Left lung (tissue), 10 donors: ENCODE results near the gene IGFBP5. TPM values are rescaled to one million over a fixed set of nuclear protein-coding genes. Genes with fewer than 3 reads are reported as not detected.

Source experiments
- ATAC-seq: fragments of 200-7000 bp; cut with Tn5 transposase; one replicate; pipeline ENCODE4 v1.9.1; 2020; ENCODE audit warnings: moderate library complexity
- DNase-seq, 4 donors: peaks; one replicate each; pipeline ENCODE4 v3.0.0-alpha.2; 2013 to 2020
- H3K27ac ChIP-seq, 2 donors: fragments of 200-600 bp; sonication (generic) in 1 of 2; one replicate each; pipeline versions ENCODE4 v1.5.0 to v1.8.0; 2020 to 2021
- H3K27me3 ChIP-seq, 2 donors: fragments of 200-600 bp; sonication (generic) in 1 of 2; one replicate each; pipeline versions ENCODE4 v1.5.0 to v1.8.0; 2020 to 2021
- H3K36me3 ChIP-seq, 2 donors: fragments of 200-600 bp; sonication (generic) in 1 of 2; one replicate each; pipeline versions ENCODE4 v1.5.0 to v1.8.0; 2020 to 2021
- H3K4me1 ChIP-seq, 2 donors: fragments of 200-600 bp; one replicate each; pipeline ENCODE4 v1.8.0; 2021
- H3K4me3 ChIP-seq, 2 donors: fragments of 200-600 bp; sonication (generic) in 1 of 2; one replicate each; pipeline versions ENCODE4 v1.5.0 to v1.8.0; 2020 to 2021; ENCODE audit warnings: mild to moderate bottlenecking in 1 of 2
- H3K9me3 ChIP-seq, 2 donors: fragments of 200-600 bp; sonication (generic) in 1 of 2; one replicate each; pipeline versions ENCODE4 v1.5.0 to v1.8.0; 2020 to 2021
- CTCF ChIP-seq, 2 donors: fragments of 200-600 bp; sonication (generic) in 1 of 2; IDR thresholded peaks; one replicate each; pipeline versions ENCODE4 v1.5.0 to v1.8.0; 2021; ENCODE audit warnings: antibody characterized with exemption in 2 of 2
- intact Hi-C, 2 donors: fragments of 100-400 bp; cut with DNase I; formaldehyde crosslinking; loops; one replicate each; pipeline versions ENCODE4 v1.11.2 to v1.14.2; 2022
- polyA plus RNA-seq, 6 donors: library from polyadenylated mRNA; unstranded; fragments of 120-200 nt; gene quantifications; one replicate each; pipeline ENCODE4 v1.2.1, GENCODE V29; 2013; ENCODE audit not compliant: insufficient read length in 6 of 6
- total RNA-seq, 2 donors: library from RNA; stranded (reverse); fragmentation: NEBNext Ultra II Directional; extraction: Animal tissue kit (Norgen Biotek cat#: 25700); gene quantifications; one replicate each; pipeline ENCODE4 v1.2.1, GENCODE V29; 2021
- donor health status: DM: no; HTN: yes; CAD: no.
- donor health status: DM: no; HTN: no; CAD: no.

Gene IGFBP5
- total and polyA plus RNA-seq, 8 donors: 89.4 to 149 (median 121) TPM

- H3K27ac ChIP-seq: no peak overlapping the region
- TF ChIP-seq CTCF (IDR thresholded peaks at IDR 0.05): no peak
- H3K4me3 ChIP-seq: no peak overlapping the region
- intact Hi-C loops: no loop called here
- no peaks in the 10 kb centered on the region for H3K36me3 ChIP-seq
- H3K4me1 ChIP-seq: no peaks in the 10 kb centered on the region
- H3K9me3 ChIP-seq: no peaks in the 10 kb centered on the region
- no peaks in the 10 kb centered on the region for H3K27me3 ChIP-seq
- no peak for ATAC-seq
- DNase-seq: no peak
Measured at GRCh38 chr2:216654528-216655052, 40.8 kb downstream of the IGFBP5 start.

GRCh38 chr2:216653931-216654365 lies 41.4 kb downstream of the IGFBP5 start:
- no peak overlapping the region for H3K27ac ChIP-seq
- intact Hi-C loops: no loop called here

GRCh38 chr2:216653093-216653799 lies 42.1 kb downstream of the IGFBP5 start:
- H3K27me3 ChIP-seq: no peaks in the 10 kb centered on the region
- ATAC-seq (no peak), DNase-seq (no peak)
- no peak for TF ChIP-seq CTCF (IDR thresholded peaks at IDR 0.05)
- H3K27ac ChIP-seq: no peak overlapping the region
- no peak overlapping the region for H3K4me3 ChIP-seq
- intact Hi-C loops: no loop called here
- H3K4me1 ChIP-seq: no peaks in the 10 kb centered on the region
- H3K9me3 ChIP-seq: no peaks in the 10 kb centered on the region
- H3K36me3 ChIP-seq: no peaks in the 10 kb centered on the region

More at GRCh38 chr2:216653931-216654365, 41.4 kb downstream of the IGFBP5 start:
- TF ChIP-seq CTCF (IDR thresholded peaks at IDR 0.05): no peak
- H3K27me3 ChIP-seq: no peaks in the 10 kb centered on the region
- H3K4me3 ChIP-seq: no peak overlapping the region
- DNase-seq (no peak), ATAC-seq (no peak)
- H3K9me3 ChIP-seq: no peaks in the 10 kb centered on the region
- H3K4me1 ChIP-seq: no peaks in the 10 kb centered on the region
- H3K36me3 ChIP-seq: no peaks in the 10 kb centered on the region

GRCh38 chr2:216652566-216652965 lies 42.8 kb downstream of the IGFBP5 start:
- no peak for DNase-seq
- peak; percentile 32 for ATAC-seq
- H3K4me3 ChIP-seq: no peak overlapping the region
- H3K36me3 ChIP-seq: no peaks in the 10 kb centered on the region
- intact Hi-C loops: no loop called here
- no peak overlapping the region for H3K27ac ChIP-seq
- no peak for TF ChIP-seq CTCF (IDR thresholded peaks at IDR 0.05)
- H3K4me1 ChIP-seq: no peaks in the 10 kb centered on the region
- no peaks in the 10 kb centered on the region for H3K27me3 ChIP-seq
- H3K9me3 ChIP-seq: no peaks in the 10 kb centered on the region

- Histone ChIP-seq H3K4me1 (no peaks in the 10 kb centered on the region), H3K27ac (no peak overlapping the region), H3K9me3 (no peaks in the 10 kb centered on the region), H3K27me3 (no peaks in the 10 kb centered on the region), H3K36me3 (no peaks in the 10 kb centered on the region), H3K4me3 (no peak overlapping the region)
- intact Hi-C loops: no loop called here
- ATAC-seq (no peak), DNase-seq (no peak)
- no peak for TF ChIP-seq CTCF (IDR thresholded peaks at IDR 0.05)
Measured at GRCh38 chr2:216651351-216651881, 43.9 kb downstream of the IGFBP5 start.
